AG09309 (cell line): Measurements from ENCODE around the gene PARD3B.

Source experiments
- DNase-seq: peaks from one replicate; pipeline ENCODE4 v3.0.0-alpha.2; 2010; ENCODE audit warnings: low read depth
- H3K4me3 ChIP-seq: 2 replicates; pipeline ENCODE4 v1.5.1; 2011; ENCODE audit warnings: mild to moderate bottlenecking, low read depth, low read length, moderate library complexity; ENCODE audit not compliant: control insufficient read depth
- CTCF ChIP-seq: IDR thresholded peaks from 2 replicates; pipeline ENCODE4 v1.5.1; 2011; ENCODE audit warnings: mild to moderate bottlenecking, low read depth, low read length, inconsistent platforms; ENCODE audit not compliant: insufficient read depth, control insufficient read depth; ENCODE audit errors: missing control alignments

The PARD3B gene

GRCh38 chr2:205456682-205457081 lies 911.4 kb downstream of the PARD3B start:
- no peak overlapping the region for H3K4me3 ChIP-seq
- no peak for DNase-seq
- no peak for TF ChIP-seq CTCF

GRCh38 chr2:205460217-205460616 lies 914.9 kb downstream of the PARD3B start:
- TF ChIP-seq CTCF, result no peak
- H3K4me3 ChIP-seq, result no peak overlapping the region
- no peak for DNase-seq

GRCh38 chr2:205461169-205461568 lies 915.9 kb downstream of the PARD3B start:
- no peak overlapping the region for H3K4me3 ChIP-seq
- TF ChIP-seq CTCF, result no peak
- DNase-seq, result no peak

GRCh38 chr2:205461678-205462665 lies 916.7 kb downstream of the PARD3B start:
- H3K4me3 ChIP-seq, result no peak overlapping the region
- DNase-seq, result no peak
- no peak for TF ChIP-seq CTCF

- no peak for TF ChIP-seq CTCF
- no peak for DNase-seq
- H3K4me3 ChIP-seq, result no peak overlapping the region
These were observed 917.5 kb downstream of the PARD3B start for GRCh38 chr2:205462681-205463345.

GRCh38 chr2:205463466-205464025 lies 918.3 kb downstream of the PARD3B start:
- no peak for TF ChIP-seq CTCF
- H3K4me3 ChIP-seq, result no peak overlapping the region
- DNase-seq, result no peak
